Neural cell (in vitro differentiated cells): ENCODE results near the gene LDB3. TPM values are rescaled to one million over a fixed set of nuclear protein-coding genes. Genes with fewer than 3 reads are reported as not detected.

Experiments
- H2AFZ ChIP-seq: fragments of 200-600, 300-800 bp; sonication (generic), shearing (Covaris generic); 2 replicates; pipeline ENCODE4 v1.6.0; 2014; ENCODE audit warnings: low read depth, mild to moderate bottlenecking, antibody characterized with exemption, low read length, moderate library complexity
- H3F3A ChIP-seq: fragments of 200-600 bp; shearing (Covaris generic); 2 replicates; pipeline ENCODE4 v1.6.1; 2016; ENCODE audit warnings: mild to moderate bottlenecking, moderate library complexity, mixed read lengths, antibody characterized with exemption, low read length; ENCODE audit not compliant: insufficient read depth, poor library complexity, severe bottlenecking
- H3K27ac ChIP-seq: fragments of 200-600, 300-800 bp; sonication (generic), shearing (Covaris generic); 2 replicates; pipeline ENCODE4 v1.5.1; 2014; ENCODE audit warnings: mild to moderate bottlenecking, low read length, moderate library complexity
- H3K27me3 ChIP-seq: fragments of 300-800, 200-600 bp; sonication (generic), shearing (Covaris generic); 2 replicates; pipeline ENCODE4 v1.6.0; 2014; ENCODE audit warnings: mild to moderate bottlenecking, low read depth, low read length, moderate library complexity; ENCODE audit not compliant: insufficient read depth
- H3K36me3 ChIP-seq: fragments of 300-800, 200-600 bp; sonication (generic), shearing (Covaris generic); 2 replicates; pipeline ENCODE4 v1.5.1; 2014; ENCODE audit warnings: mild to moderate bottlenecking, antibody characterized with exemption, low read length, moderate library complexity; ENCODE audit not compliant: insufficient read depth
- H3K4me2 ChIP-seq: fragments of 300-800, 200-600 bp; sonication (generic), shearing (Covaris generic); 2 replicates; pipeline ENCODE4 v1.6.0; 2014; ENCODE audit warnings: mild to moderate bottlenecking, low read length
- H3K4me3 ChIP-seq: fragments of 300-800, 200-600 bp; sonication (generic), shearing (Covaris generic); 2 replicates; pipeline ENCODE4 v1.5.1; 2014; ENCODE audit warnings: mild to moderate bottlenecking, low read length, moderate library complexity
- H3K79me2 ChIP-seq: fragments of 200-600 bp; shearing (Covaris generic); replicated peaks from 2 replicates; pipeline ENCODE4 v1.6.0; 2014; ENCODE audit warnings: mild to moderate bottlenecking, low read length, moderate library complexity; ENCODE audit not compliant: insufficient read depth
- H3K9ac ChIP-seq: fragments of 300-800, 200-600 bp; sonication (generic), shearing (Covaris generic); 2 replicates; pipeline ENCODE4 v1.6.1; 2016; ENCODE audit warnings: mild to moderate bottlenecking, low read length, mixed read lengths
- H3K9me2 ChIP-seq: fragments of 200-600 bp; shearing (Covaris generic); 2 replicates; pipeline ENCODE4 v1.6.1; 2016; ENCODE audit warnings: mild to moderate bottlenecking, low read length, mixed read lengths; ENCODE audit not compliant: insufficient read depth
- H3K9me3 ChIP-seq: fragments of 200-600, 300-800 bp; sonication (generic), shearing (Covaris generic); 2 replicates; pipeline ENCODE4 v1.6.1; 2016; ENCODE audit warnings: mild to moderate bottlenecking, mixed run types, low read length, moderate library complexity, mixed read lengths
- H4K20me1 ChIP-seq: fragments of 200-600 bp; shearing (Covaris generic); 2 replicates; pipeline ENCODE4 v1.6.1; 2016; ENCODE audit warnings: mild to moderate bottlenecking, mixed run types; ENCODE audit not compliant: insufficient read depth
- EP300 ChIP-seq: fragments of 450-650 bp; conservative IDR thresholded peaks from 2 replicates; pipeline ENCODE4 v1.6.1; 2014; ENCODE audit warnings: antibody characterized with exemption, mild to moderate bottlenecking, moderate library complexity; ENCODE audit not compliant: poor library complexity, severe bottlenecking
- EZH2 ChIP-seq: fragments of 200-600, 300-800 bp; shearing (Covaris generic), sonication (generic); IDR thresholded peaks from 2 replicates; pipeline ENCODE4 v1.6.1; 2014; ENCODE audit warnings: antibody characterized with exemption, low read length, borderline replicate concordance, mild to moderate bottlenecking; ENCODE audit not compliant: insufficient read depth, poor library complexity, severe bottlenecking
- MXI1 ChIP-seq: fragments of 450-650 bp; conservative IDR thresholded peaks from 2 replicates; pipeline ENCODE4 v1.6.1; 2014; ENCODE audit warnings: antibody characterized with exemption, mild to moderate bottlenecking; ENCODE audit not compliant: poor library complexity, severe bottlenecking
- POLR2AphosphoS5 ChIP-seq: IDR thresholded peaks from 2 replicates; pipeline ENCODE4 v1.6.1; 2012
- RAD21 ChIP-seq: fragments of 450-650 bp; conservative IDR thresholded peaks from 2 replicates; pipeline ENCODE4 v1.6.1; 2014; ENCODE audit warnings: antibody characterized with exemption, mild to moderate bottlenecking, moderate library complexity
- REST ChIP-seq: IDR thresholded peaks from 2 replicates; pipeline ENCODE4 v1.6.1; 2012; ENCODE audit warnings: borderline replicate concordance
- SMC3 ChIP-seq: fragments of 450-650 bp; conservative IDR thresholded peaks from 2 replicates; pipeline ENCODE4 v1.6.1; 2014; ENCODE audit warnings: antibody characterized with exemption, mild to moderate bottlenecking, moderate library complexity; ENCODE audit not compliant: poor library complexity
- TAF1 ChIP-seq: IDR thresholded peaks from 2 replicates; pipeline ENCODE4 v1.6.1; 2012; ENCODE audit warnings: low read depth
- polyA plus RNA-seq: library from polyadenylated mRNA; depleted of rRNA; stranded (reverse); fragments of >200 nt; gene quantifications from 2 replicates; pipeline ENCODE4 v1.2.3, GENCODE V29; 2014
- TF ChIP-seq, protein P1 (sequence below): fragments of 450-650 bp; IDR thresholded peaks from 2 replicates; pipeline ENCODE4 v1.5.1; 2014; ENCODE audit warnings: antibody characterized with exemption, mild to moderate bottlenecking, moderate library complexity; ENCODE audit not compliant: poor library complexity, severe bottlenecking

The LDB3 gene
- polyA plus RNA-seq, 1 donor from 2014 or later, result 0.12 TPM

DNA sequence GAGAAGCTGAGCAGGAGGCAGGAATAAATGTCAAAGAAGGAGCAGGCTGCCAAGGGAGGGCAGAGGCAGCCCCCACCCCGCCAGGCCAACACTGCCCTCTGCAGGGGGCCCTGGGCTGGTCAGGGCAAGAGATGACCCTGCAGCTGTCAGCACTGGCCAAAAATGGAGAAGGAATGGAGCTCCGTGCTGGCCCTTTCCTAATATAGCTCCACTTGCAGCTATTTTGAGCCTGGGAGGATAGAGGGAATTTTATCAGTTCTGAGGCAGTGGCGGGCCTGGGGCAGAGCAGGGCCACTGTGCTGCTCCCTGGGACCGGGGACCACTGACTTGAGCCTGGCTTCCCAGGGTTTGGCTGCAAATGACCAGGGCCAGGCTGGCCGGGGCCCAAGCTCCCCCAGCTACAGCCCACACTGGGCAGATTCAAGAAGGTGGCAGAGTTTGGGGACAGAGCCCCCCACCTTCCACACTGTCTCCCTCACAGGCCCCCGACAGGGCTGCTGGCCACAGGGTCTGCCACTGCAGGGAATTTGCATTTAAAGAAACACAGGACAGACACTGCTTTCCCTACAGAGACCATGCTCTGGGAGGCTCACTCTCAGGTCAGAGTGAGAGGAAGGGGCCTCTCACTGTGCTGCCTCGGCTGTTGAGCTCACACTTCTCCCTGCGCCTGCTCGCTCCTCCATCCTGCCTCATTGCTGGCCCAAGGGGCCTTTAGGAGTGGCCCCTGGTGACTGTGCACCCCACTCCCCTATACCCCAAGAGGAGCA lies 16.2 kb downstream of the LDB3 start:
- Histone ChIP-seq H3K4me3 (no peak overlapping the region), H3K27ac (no peak overlapping the region), H2AFZ (no peak overlapping the region), H3K36me3 (no peaks in the 10 kb centered on the region), H3K9me3 (no peaks in the 10 kb centered on the region), H3K27me3 (no peaks in the 10 kb centered on the region), H3K9me2 (no peaks in the 10 kb centered on the region), H3F3A (no peaks in the 10 kb centered on the region), H4K20me1 (no peaks in the 10 kb centered on the region), H3K4me2 (no peak overlapping the region), H3K9ac (no peak overlapping the region), H3K79me2 (no peaks in the 10 kb centered on the region)
- TF ChIP-seq POLR2AphosphoS5 (no peak), SMC3 (no peak), EZH2 (no peak), TAF1 (no peak), MXI1 (no peak), EP300 (no peak), REST (no peak), RAD21 (no peak)
- TF ChIP-seq, protein P1, sequence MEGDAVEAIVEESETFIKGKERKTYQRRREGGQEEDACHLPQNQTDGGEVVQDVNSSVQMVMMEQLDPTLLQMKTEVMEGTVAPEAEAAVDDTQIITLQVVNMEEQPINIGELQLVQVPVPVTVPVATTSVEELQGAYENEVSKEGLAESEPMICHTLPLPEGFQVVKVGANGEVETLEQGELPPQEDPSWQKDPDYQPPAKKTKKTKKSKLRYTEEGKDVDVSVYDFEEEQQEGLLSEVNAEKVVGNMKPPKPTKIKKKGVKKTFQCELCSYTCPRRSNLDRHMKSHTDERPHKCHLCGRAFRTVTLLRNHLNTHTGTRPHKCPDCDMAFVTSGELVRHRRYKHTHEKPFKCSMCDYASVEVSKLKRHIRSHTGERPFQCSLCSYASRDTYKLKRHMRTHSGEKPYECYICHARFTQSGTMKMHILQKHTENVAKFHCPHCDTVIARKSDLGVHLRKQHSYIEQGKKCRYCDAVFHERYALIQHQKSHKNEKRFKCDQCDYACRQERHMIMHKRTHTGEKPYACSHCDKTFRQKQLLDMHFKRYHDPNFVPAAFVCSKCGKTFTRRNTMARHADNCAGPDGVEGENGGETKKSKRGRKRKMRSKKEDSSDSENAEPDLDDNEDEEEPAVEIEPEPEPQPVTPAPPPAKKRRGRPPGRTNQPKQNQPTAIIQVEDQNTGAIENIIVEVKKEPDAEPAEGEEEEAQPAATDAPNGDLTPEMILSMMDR, result no peak

DNA sequence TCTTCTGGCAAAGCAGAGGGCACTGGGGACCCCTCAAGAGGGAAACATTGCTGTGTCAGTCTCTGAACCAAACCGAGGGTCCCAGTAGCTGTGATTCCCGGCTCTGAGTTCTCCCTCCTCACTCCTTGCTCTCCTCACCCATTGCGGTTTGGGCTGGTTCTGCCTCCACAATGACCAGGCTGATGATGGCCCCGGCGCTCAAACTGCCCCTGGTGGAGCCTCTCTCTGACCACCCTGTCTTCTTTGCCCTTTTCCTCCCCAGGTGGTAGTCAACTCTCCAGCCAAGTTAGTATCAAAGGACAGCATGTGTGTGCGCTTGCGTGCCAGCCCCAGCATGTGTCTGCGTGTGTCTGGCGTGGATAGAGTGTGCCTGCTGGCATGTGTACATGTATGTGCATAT lies 17.1 kb downstream of the LDB3 start:
- no peak overlapping the region for H3K4me2 ChIP-seq
- H3K27ac ChIP-seq, result no peak overlapping the region
- H3K79me2 ChIP-seq, result no peaks in the 10 kb centered on the region
- no peaks in the 10 kb centered on the region for H3K36me3 ChIP-seq
- no peak overlapping the region for H2AFZ ChIP-seq
- no peaks in the 10 kb centered on the region for H3K9me3 ChIP-seq
- H3K9me2 ChIP-seq, result no peaks in the 10 kb centered on the region
- TF ChIP-seq TAF1, result no peak
- TF ChIP-seq POLR2AphosphoS5, result no peak
- no peak for TF ChIP-seq EZH2
- TF ChIP-seq, protein P1, result no peak
- no peak for TF ChIP-seq RAD21
- TF ChIP-seq MXI1, result no peak
- TF ChIP-seq SMC3, result no peak
- TF ChIP-seq REST, result no peak
- no peak for TF ChIP-seq EP300
- no peak overlapping the region for H3K4me3 ChIP-seq
- H3K27me3 ChIP-seq, result no peaks in the 10 kb centered on the region
- H4K20me1 ChIP-seq, result no peaks in the 10 kb centered on the region
- H3F3A ChIP-seq, result no peaks in the 10 kb centered on the region
- H3K9ac ChIP-seq, result no peak overlapping the region
